Sigmoid colon (tissue), 4 donors: Measurements from ENCODE around the gene DDR1.

Experiments used
- EP300 ChIP-seq, 4 donors: sonication (generic); formaldehyde crosslinking; IDR thresholded peaks; one replicate each; pipeline ENCODE4 v1.6.1; 2017; ENCODE audit warnings: antibody characterized with exemption in 4 of 4
- POLR2A ChIP-seq, 2 donors: fragments of 450-650 bp; IDR thresholded peaks; one replicate each; pipeline ENCODE4 v1.6.1; 2016; ENCODE audit warnings: antibody characterized with exemption in 2 of 2, mild to moderate bottlenecking in 2 of 2, moderate library complexity in 2 of 2

- no peak for TF ChIP-seq EP300 (IDR thresholded peaks at IDR 0.05)
- TF ChIP-seq POLR2A (IDR thresholded peaks at IDR 0.05), result no peak
Measured at GRCh38 chr6:30940361-30940986, 56.2 kb downstream of the DDR1 start, which contains the start of gene MUCL3.
